GM12878 (cell line): ENCODE measurements around the gene MYO7B. TPM values are rescaled to one million over a fixed set of nuclear protein-coding genes. Genes with fewer than 3 reads are reported as not detected.

Experiments
- ATAC-seq: fragments of 200-7000 bp; cut with Tn5 transposase; 3 replicates; pipeline ENCODE4 v1.9.1; 2020; ENCODE audit warnings: mild to moderate bottlenecking, moderate library complexity
- BruUV-seq: library from RNA; stranded (reverse); fragments of 400-500 nt; replicated peaks from 2 replicates; lab custom pipeline; 2021; lab: Mats Ljungman, UMichigan
- CTCF ChIA-PET: fragments of 300-600 bp; sonication (Branson Sonifier 250); formaldehyde crosslinking; extraction: SDS; loops from one replicate; lab custom pipeline; 2021; ENCODE audit warnings: inconsistent platforms; lab: Yijun Ruan, JAX
- POLR2A ChIA-PET: fragments of 350-600 bp; formaldehyde crosslinking; extraction: SDS; loops from one replicate; lab custom pipeline; 2021; ENCODE audit warnings: inconsistent platforms; lab: Charles Lee
- RAD21 ChIA-PET: fragments of 300-600 bp; sonication (Branson Sonifier 250); formaldehyde crosslinking; loops from one replicate; lab custom pipeline; 2023; ENCODE audit warnings: antibody characterized with exemption; ENCODE audit not compliant: unreplicated experiment; lab: Charles Lee
- SMC1A ChIA-PET: fragments of 300-600 bp; sonication (Branson Sonifier 250); formaldehyde crosslinking; loops from one replicate; lab custom pipeline; 2023; ENCODE audit not compliant: unreplicated experiment, uncharacterized antibody; lab: Charles Lee
- DNase-seq: peaks from one replicate; pipeline ENCODE4 v3.0.0-alpha.2; 2011; ENCODE audit warnings: low read depth, low spot score
- FAIRE-seq: peaks from 3 replicates; lab custom pipeline; 2011; peaks lifted over from hg19 to GRCh38; lab: Jason Lieb, UNC
- H2AFZ ChIP-seq: 2 replicates; pipeline ENCODE4 v1.6.0; 2011; ENCODE audit warnings: low read depth, low read length, control low read depth; ENCODE audit not compliant: control insufficient read depth
- H3K27ac ChIP-seq: 2 replicates; pipeline ENCODE4 v1.5.1; 2011; ENCODE audit warnings: control low read depth; ENCODE audit not compliant: control insufficient read depth, insufficient read depth
- H3K27me3 ChIP-seq, 2 experiments: replicated peaks in 1 of 2; 2 replicates each; pipeline versions ENCODE4 v1.6.0 to v1.6.1; 2011; ENCODE audit warnings: low read length in 1 of 2; ENCODE audit not compliant: control insufficient read depth in 2 of 2, insufficient read depth in 2 of 2
- H3K36me3 ChIP-seq, 2 experiments: 2 replicates each; pipeline ENCODE4 v1.5.1; 2011; ENCODE audit warnings: low read length in 1 of 2; ENCODE audit not compliant: control insufficient read depth in 2 of 2, insufficient read depth in 2 of 2
- H3K4me1 ChIP-seq: 2 replicates; pipeline ENCODE4 v1.6.1; 2011; ENCODE audit warnings: mild to moderate bottlenecking, low read length, moderate library complexity, mixed read lengths; ENCODE audit not compliant: control insufficient read depth, insufficient read depth
- H3K4me2 ChIP-seq: 2 replicates; pipeline ENCODE4 v1.6.0; 2011; ENCODE audit warnings: control low read depth; ENCODE audit not compliant: control insufficient read depth, insufficient read depth
- H3K4me3 ChIP-seq: fragments of 200-600 bp; sonication (generic); 2 replicates; pipeline ENCODE4 v1.5.1; 2016
- H3K79me2 ChIP-seq: 2 replicates; pipeline ENCODE4 v1.6.0; 2011; ENCODE audit warnings: low read length; ENCODE audit not compliant: control insufficient read depth, insufficient read depth
- H3K9ac ChIP-seq: 2 replicates; pipeline ENCODE4 v1.8.0; 2011; ENCODE audit warnings: low read length, control low read depth, mixed read lengths; ENCODE audit not compliant: control insufficient read depth, insufficient read depth
- H3K9me3 ChIP-seq: replicated peaks from 3 replicates; pipeline ENCODE4 v1.5.1; 2011; ENCODE audit warnings: mild to moderate bottlenecking, low read length; ENCODE audit not compliant: control insufficient read depth, insufficient read depth
- H4K20me1 ChIP-seq: 2 replicates; pipeline ENCODE4 v1.6.0; 2011; ENCODE audit not compliant: control insufficient read depth, insufficient read depth
- CUX1 ChIP-seq: IDR thresholded peaks from 2 replicates; pipeline ENCODE4 v1.6.1; 2012; ENCODE audit warnings: improper control_type of control experiment, low read depth, low read length; ENCODE audit not compliant: insufficient replicate concordance
- ETV6 ChIP-seq, 2 experiments: fragments of 450-650 bp in 1 of 2; IDR thresholded peaks in 1 of 2; conservative IDR thresholded peaks in 1 of 2; 2 replicates each; pipeline ENCODE4 v1.6.1; 2014; ENCODE audit warnings: antibody characterized with exemption in 1 of 2, borderline replicate concordance in 1 of 2, low read depth in 1 of 2, mild to moderate bottlenecking in 1 of 2, moderate library complexity in 1 of 2
- IKZF1 ChIP-seq: fragments of 450-650 bp; conservative IDR thresholded peaks from 2 replicates; pipeline ENCODE4 v1.6.1; 2017; ENCODE audit warnings: antibody characterized with exemption, mild to moderate bottlenecking
- KAT2A ChIP-seq: conservative IDR thresholded peaks from 2 replicates; pipeline ENCODE4 v1.6.1; 2011; ENCODE audit warnings: low read depth, low read length; ENCODE audit not compliant: control insufficient read depth
- KDM1A ChIP-seq: fragments of 200-600 bp; sonication (generic); IDR thresholded peaks from 2 replicates; pipeline ENCODE4 v1.6.1; 2016; ENCODE audit warnings: borderline replicate concordance
- MYB ChIP-seq: fragments of 150-350 bp; IDR thresholded peaks from 2 replicates; pipeline ENCODE4 v1.6.1; 2014; ENCODE audit warnings: mild to moderate bottlenecking, low read depth, low read length, borderline replicate concordance
- PBX3 ChIP-seq: IDR thresholded peaks from 2 replicates; pipeline ENCODE4 v1.6.1; 2011; ENCODE audit warnings: mild to moderate bottlenecking, low read depth, low read length, moderate library complexity; ENCODE audit not compliant: insufficient replicate concordance
- RUNX3 ChIP-seq: IDR thresholded peaks from 2 replicates; pipeline ENCODE4 v1.6.1; 2012; ENCODE audit warnings: low read length, inconsistent platforms
- SMAD1 ChIP-seq: fragments of 450-650 bp; IDR thresholded peaks from 2 replicates; pipeline ENCODE4 v1.6.1; 2018; ENCODE audit warnings: mild to moderate bottlenecking, low read depth; ENCODE audit not compliant: partially characterized antibody
- SMARCA5 ChIP-seq: fragments of 450-650 bp; IDR thresholded peaks from 2 replicates; pipeline ENCODE4 v1.6.1; 2017; ENCODE audit warnings: mild to moderate bottlenecking
- TAF1 ChIP-seq: IDR thresholded peaks from 2 replicates; pipeline ENCODE4 v1.6.1; 2011; ENCODE audit warnings: mild to moderate bottlenecking, low read depth, low read length, borderline replicate concordance
- TARDBP ChIP-seq: IDR thresholded peaks from 2 replicates; pipeline ENCODE4 v1.6.1; 2016; ENCODE audit warnings: borderline replicate concordance
- WGBS: methylation state at CpG from one replicate; pipeline ENCODE4 v1.1.6; 2016; ENCODE audit warnings: low lambda C conversion rate; ENCODE audit not compliant: insufficient replicate concordance, insufficient coverage; ENCODE audit errors: missing lambda C conversion rate; 5-methylcytosine and 5-hydroxymethylcytosine counted together
- in situ Hi-C: fragments of 300-500 bp; cut with MboI; formaldehyde crosslinking; loops from 9 replicates; pipeline ENCODE4 v1.14.3; 2018; ENCODE audit warnings: mixed read lengths
- intact Hi-C: fragments of 100-400 bp; cut with micrococcal nuclease; formaldehyde crosslinking; loops from one replicate; pipeline ENCODE4 v1.14.2; 2022; ENCODE audit not compliant: unreplicated experiment
- polyA plus RNA-seq, 11 experiments: library from polyadenylated mRNA; depleted of rRNA in 4 of 11; unstranded in 6 of 11; stranded (reverse) in 5 of 11; fragments of >200 nt; fragmentation: Nextera tagmentation in 4 of 11; fragmentation: Illumina TruSeq in 1 of 11; extraction: Ambion mirVana in 4 of 11; extraction: Trizol in 1 of 11; gene quantifications; 1 replicate in 1 of 11; 2 replicates in 10 of 11; pipeline versions ENCODE4 v1.2.1 to v1.2.3, GENCODE V29; 2011 to 2016; ENCODE audit warnings: inconsistent platforms in 2 of 11, missing spikeins in 2 of 11, low read depth in 1 of 11
- total RNA-seq, 4 experiments: library from RNA; depleted of rRNA in 3 of 4; stranded (reverse); fragments of >200 nt in 3 of 4; fragmentation: Illumina TruSeq in 1 of 4; extraction: Trizol in 1 of 4; gene quantifications; 2 replicates each; pipeline versions ENCODE4 v1.2.1 to v1.2.3, GENCODE V29; 2013 to 2021

Gene MYO7B
- total and polyA plus RNA-seq, 10 of the 15 experiments (the other 5 are each of a cell fraction or from before 2014, with no cell fraction given) = 0.08 to 4.8 (median 1.2) TPM

- no peak for TF ChIP-seq PBX3
- no peak for TF ChIP-seq TARDBP
- no peak for TF ChIP-seq SMARCA5
- no peak for TF ChIP-seq MYB
- TF ChIP-seq TAF1 = no peak
Observed at GRCh38 chr2:127637236-127637630, 101.8 kb downstream of the MYO7B start (continued).

GRCh38 chr2:127637725-127638252 lies 102.3 kb downstream of the MYO7B start:
- 11% methylated on average over 8 of the region's 8 CpGs for WGBS
- Histone ChIP-seq H3K4me1 (peaks cover 13% of the 10 kb centered on the region), H4K20me1 (no peaks in the 10 kb centered on the region), H2AFZ (no peak overlapping the region), H3K9me3 (no peaks in the 10 kb centered on the region), H3K4me2 (no peak overlapping the region), H3K27ac (no peak overlapping the region), H3K79me2 (no peaks in the 10 kb centered on the region), H3K36me3 (no peaks in the 10 kb centered on the region), H3K27me3 (no peaks in the 10 kb centered on the region), H3K4me3 (no peak overlapping the region), H3K9ac (no peak overlapping the region)
- BruUV-seq = no TSS peak
- no peak for DNase-seq
- ATAC-seq = no peak
- in situ Hi-C loops (no loop called here), intact Hi-C loops (loop anchor here (5.0 kb wide), 1 partner anchor 40 kb away; no protein-coding TSS in a partner anchor)
- RAD21 ChIA-PET = no interaction called here
- TF ChIP-seq ETV6 (conservative IDR thresholded peaks at IDR 0.05 in 1 of 2, IDR thresholded peaks at IDR 0.05 in 1 of 2; ENCODE audit: borderline replicate concordance in 1 of 2, low read depth in 1 of 2) = peak in 1 of 2 experiments; percentile 81; a peak in 2 of 4 replicates
- peak; percentile 19; the same call in 1 of the 2 replicates for TF ChIP-seq IKZF1
- TF ChIP-seq KAT2A = no peak
- no peak for TF ChIP-seq KDM1A
- no peak for TF ChIP-seq SMAD1
- no peak for TF ChIP-seq RUNX3
- no peak for TF ChIP-seq CUX1
- CTCF ChIA-PET = interaction anchor here (0.7 kb wide), 1 partner anchor 272 kb away, joined by 3 read pairs; no protein-coding TSS in a partner anchor
- SMC1A ChIA-PET = no interaction called here
- no peak for FAIRE-seq
- POLR2A ChIA-PET = no interaction called here
